ENCODE results near the gene DIPK1B. TPM values are rescaled to one million over a fixed set of nuclear protein-coding genes. Genes with fewer than 3 reads are reported as not detected.

The DIPK1B gene
- total RNA-seq, 1 experiment from 2014 or later: 26.3 TPM

GRCh38 chr9:136735812-136736480, 23.6 kb downstream of the DIPK1B start:
- H3K27ac ChIP-seq (ENCODE audit: low read length): no peak overlapping the region
- H2AFZ ChIP-seq (ENCODE audit: low read length): no peak overlapping the region
- ChIA-PET CTCF (no interaction called here), POLR2A (ENCODE audit: unreplicated experiment) (no interaction called here)
- no peak overlapping the region for H3K9ac ChIP-seq (ENCODE audit: low read length)
- no peak for ATAC-seq
- H4K20me1 ChIP-seq (ENCODE audit: low read length): no peaks in the 10 kb centered on the region
- peaks cover 1% of the 10 kb centered on the region; the same call in 1 of the 2 replicates for H3K79me2 ChIP-seq (ENCODE audit: low read length)
- no peaks in the 10 kb centered on the region for H3K36me3 ChIP-seq (ENCODE audit: low read depth, low read length)
- TF ChIP-seq EZH2 (IDR thresholded peaks at IDR 0.05; ENCODE audit: low read length, unreplicated experiment) (no peak), EZH2phosphoT487 (IDR thresholded peaks at IDR 0.05; ENCODE audit: borderline replicate concordance, low read length) (no peak), CTCF (conservative IDR thresholded peaks at IDR 0.05; ENCODE audit: low read depth, low read length) (no peak)
- H3K9me3 ChIP-seq (ENCODE audit: low read length): no peaks in the 10 kb centered on the region
- H3K4me2 ChIP-seq (ENCODE audit: low read length): no peak overlapping the region
- intact Hi-C loops (cut with micrococcal nuclease): no loop called here
- no TSS peak for BruUV-seq (replicated peaks)
- H3K9me2 ChIP-seq (replicated peaks; ENCODE audit: low read length): no peaks in the 10 kb centered on the region
- H3K27me3 ChIP-seq (ENCODE audit: low read length): no peaks in the 10 kb centered on the region
- no peak overlapping the region for H3K4me3 ChIP-seq (ENCODE audit: low read length)
- DNase-seq: no peak
- no peaks in the 10 kb centered on the region for H3K4me1 ChIP-seq (ENCODE audit: insufficient read depth, low read length)
- no peaks in the 10 kb centered on the region for H3F3A ChIP-seq (ENCODE audit: low read length, unreplicated experiment)

GRCh38 chr9:136738960-136739359, 26.6 kb downstream of the DIPK1B start:
- Histone ChIP-seq H3K9me2 (replicated peaks; ENCODE audit: low read length) (no peaks in the 10 kb centered on the region), H2AFZ (ENCODE audit: low read length) (no peak overlapping the region), H3K4me3 (ENCODE audit: low read length) (no peak overlapping the region), H3K36me3 (ENCODE audit: low read depth, low read length) (no peaks in the 10 kb centered on the region), H3K27ac (ENCODE audit: low read length) (no peak overlapping the region), H3K9ac (ENCODE audit: low read length) (no peak overlapping the region), H3F3A (ENCODE audit: low read length, unreplicated experiment) (no peaks in the 10 kb centered on the region), H4K20me1 (ENCODE audit: low read length) (no peaks in the 10 kb centered on the region), H3K9me3 (ENCODE audit: low read length) (no peaks in the 10 kb centered on the region), H3K4me1 (ENCODE audit: insufficient read depth, low read length) (no peaks in the 10 kb centered on the region), H3K79me2 (ENCODE audit: low read length) (no peaks in the 10 kb centered on the region), H3K27me3 (ENCODE audit: low read length) (peaks cover 18% of the 10 kb centered on the region), H3K4me2 (ENCODE audit: low read length) (no peak overlapping the region)
- CTCF ChIA-PET: no interaction called here
- ATAC-seq (no peak), DNase-seq (no peak)
- no TSS peak for BruUV-seq (replicated peaks)
- intact Hi-C loops (cut with micrococcal nuclease): no loop called here
- TF ChIP-seq EZH2 (IDR thresholded peaks at IDR 0.05; ENCODE audit: low read length, unreplicated experiment): no peak
- TF ChIP-seq EZH2phosphoT487 (IDR thresholded peaks at IDR 0.05; ENCODE audit: borderline replicate concordance, low read length): no peak
- no peak for TF ChIP-seq CTCF (conservative IDR thresholded peaks at IDR 0.05; ENCODE audit: low read depth, low read length)
- POLR2A ChIA-PET (ENCODE audit: unreplicated experiment): no interaction called here

GRCh38 chr9:136739509-136739908, 27.1 kb downstream of the DIPK1B start:
- H3K27me3 ChIP-seq (ENCODE audit: low read length): peaks cover 18% of the 10 kb centered on the region
- no peaks in the 10 kb centered on the region for H4K20me1 ChIP-seq (ENCODE audit: low read length)
- no peak for TF ChIP-seq EZH2phosphoT487 (IDR thresholded peaks at IDR 0.05; ENCODE audit: borderline replicate concordance, low read length)
- TF ChIP-seq CTCF (conservative IDR thresholded peaks at IDR 0.05; ENCODE audit: low read depth, low read length): no peak
- TF ChIP-seq EZH2 (IDR thresholded peaks at IDR 0.05; ENCODE audit: low read length, unreplicated experiment): no peak
- intact Hi-C loops (cut with micrococcal nuclease): no loop called here
- ChIA-PET CTCF (no interaction called here), POLR2A (ENCODE audit: unreplicated experiment) (interaction anchor here (0.6 kb wide), 1 partner anchor 22 kb away, joined by 3 read pairs; no protein-coding TSS in a partner anchor)
- H3K9me2 ChIP-seq (replicated peaks; ENCODE audit: low read length): no peaks in the 10 kb centered on the region
- ATAC-seq (no peak), DNase-seq (no peak)
- no peak overlapping the region for H3K9ac ChIP-seq (ENCODE audit: low read length)
- no peaks in the 10 kb centered on the region for H3K9me3 ChIP-seq (ENCODE audit: low read length)
- no peak overlapping the region for H3K4me3 ChIP-seq (ENCODE audit: low read length)
- no peaks in the 10 kb centered on the region for H3F3A ChIP-seq (ENCODE audit: low read length, unreplicated experiment)
- H3K4me1 ChIP-seq (ENCODE audit: insufficient read depth, low read length): no peaks in the 10 kb centered on the region
- BruUV-seq (replicated peaks): no TSS peak
- no peak overlapping the region for H3K4me2 ChIP-seq (ENCODE audit: low read length)
- H2AFZ ChIP-seq (ENCODE audit: low read length): no peak overlapping the region
- no peaks in the 10 kb centered on the region for H3K36me3 ChIP-seq (ENCODE audit: low read depth, low read length)
- no peak overlapping the region for H3K27ac ChIP-seq (ENCODE audit: low read length)
- H3K79me2 ChIP-seq (ENCODE audit: low read length): no peaks in the 10 kb centered on the region
